WTC11 (cell line): ENCODE data around the gene SNX5.

ENCODE experiments used
- CREM ChIP-seq: sonication (generic); formaldehyde crosslinking; IDR thresholded peaks from 2 replicates; pipeline ENCODE4 v1.8.1; 2022; ENCODE audit warnings: mild to moderate bottlenecking, missing genetic modification reagents, moderate library complexity
- ESRRA ChIP-seq: sonication (generic); formaldehyde crosslinking; IDR thresholded peaks from 2 replicates; pipeline ENCODE4 v1.8.1; 2022; ENCODE audit warnings: mild to moderate bottlenecking, missing genetic modification reagents, borderline replicate concordance
- GABPB1 ChIP-seq: sonication (generic); formaldehyde crosslinking; IDR thresholded peaks from 2 replicates; pipeline ENCODE4 v1.8.1; 2023; ENCODE audit warnings: mild to moderate bottlenecking, missing genetic modification reagents
- NR1H2 ChIP-seq: sonication (generic); formaldehyde crosslinking; IDR thresholded peaks from 2 replicates; pipeline ENCODE4 v1.9.0; 2021; ENCODE audit warnings: mild to moderate bottlenecking, moderate library complexity, missing genetic modification reagents
- ZBTB21 ChIP-seq: sonication (generic); formaldehyde crosslinking; IDR thresholded peaks from 2 replicates; pipeline ENCODE4 v1.8.1; 2023; ENCODE audit warnings: mild to moderate bottlenecking, missing genetic modification reagents, borderline replicate concordance
- TF ChIP-seq, protein P1 (sequence below): fragments of 200-600 bp; IDR thresholded peaks from 2 replicates; pipeline ENCODE4 v1.8.0; 2022; ENCODE audit warnings: antibody characterized with exemption
- TF ChIP-seq, protein P2 (sequence below): sonication (generic); formaldehyde crosslinking; IDR thresholded peaks from 2 replicates; pipeline ENCODE4 v1.8.1; 2022; ENCODE audit warnings: low read depth, missing genetic modification reagents, borderline replicate concordance
- TF ChIP-seq, protein P3 (sequence below): sonication (generic); formaldehyde crosslinking; IDR thresholded peaks from 2 replicates; pipeline ENCODE4 v1.8.1; 2022; ENCODE audit warnings: mild to moderate bottlenecking, missing genetic modification reagents, moderate library complexity, borderline replicate concordance
- TF ChIP-seq, protein P4 (sequence below): sonication (generic); formaldehyde crosslinking; IDR thresholded peaks from 2 replicates; pipeline ENCODE4 v1.8.0; 2022; ENCODE audit warnings: mild to moderate bottlenecking, missing genetic modification reagents
- TF ChIP-seq, protein P5 (sequence below): sonication (generic); formaldehyde crosslinking; IDR thresholded peaks from 2 replicates; pipeline ENCODE4 v1.8.1; 2023; ENCODE audit warnings: mild to moderate bottlenecking, missing genetic modification reagents, moderate library complexity

DNA sequence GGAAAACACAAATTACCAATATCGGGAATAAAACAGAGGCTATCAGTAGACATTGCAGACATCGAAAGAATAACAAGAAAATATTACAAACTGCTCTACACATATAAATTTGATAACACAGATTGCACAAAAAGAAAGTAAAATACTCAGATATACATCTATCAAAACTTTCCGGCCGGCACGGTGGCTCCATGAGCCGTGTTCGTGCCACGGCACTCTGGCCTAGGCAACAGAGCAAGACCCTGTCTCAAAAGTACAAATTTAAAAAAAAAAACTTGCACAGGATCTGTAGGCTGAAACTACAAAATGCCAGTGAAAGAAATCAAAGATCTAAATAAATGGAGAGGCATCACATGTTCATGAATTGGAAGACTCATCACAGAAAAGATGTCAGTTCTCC lies 49.4 kb downstream of the SNX5 start:
- TF ChIP-seq, protein P1, sequence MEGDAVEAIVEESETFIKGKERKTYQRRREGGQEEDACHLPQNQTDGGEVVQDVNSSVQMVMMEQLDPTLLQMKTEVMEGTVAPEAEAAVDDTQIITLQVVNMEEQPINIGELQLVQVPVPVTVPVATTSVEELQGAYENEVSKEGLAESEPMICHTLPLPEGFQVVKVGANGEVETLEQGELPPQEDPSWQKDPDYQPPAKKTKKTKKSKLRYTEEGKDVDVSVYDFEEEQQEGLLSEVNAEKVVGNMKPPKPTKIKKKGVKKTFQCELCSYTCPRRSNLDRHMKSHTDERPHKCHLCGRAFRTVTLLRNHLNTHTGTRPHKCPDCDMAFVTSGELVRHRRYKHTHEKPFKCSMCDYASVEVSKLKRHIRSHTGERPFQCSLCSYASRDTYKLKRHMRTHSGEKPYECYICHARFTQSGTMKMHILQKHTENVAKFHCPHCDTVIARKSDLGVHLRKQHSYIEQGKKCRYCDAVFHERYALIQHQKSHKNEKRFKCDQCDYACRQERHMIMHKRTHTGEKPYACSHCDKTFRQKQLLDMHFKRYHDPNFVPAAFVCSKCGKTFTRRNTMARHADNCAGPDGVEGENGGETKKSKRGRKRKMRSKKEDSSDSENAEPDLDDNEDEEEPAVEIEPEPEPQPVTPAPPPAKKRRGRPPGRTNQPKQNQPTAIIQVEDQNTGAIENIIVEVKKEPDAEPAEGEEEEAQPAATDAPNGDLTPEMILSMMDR, result no peak
- TF ChIP-seq, protein P2, sequence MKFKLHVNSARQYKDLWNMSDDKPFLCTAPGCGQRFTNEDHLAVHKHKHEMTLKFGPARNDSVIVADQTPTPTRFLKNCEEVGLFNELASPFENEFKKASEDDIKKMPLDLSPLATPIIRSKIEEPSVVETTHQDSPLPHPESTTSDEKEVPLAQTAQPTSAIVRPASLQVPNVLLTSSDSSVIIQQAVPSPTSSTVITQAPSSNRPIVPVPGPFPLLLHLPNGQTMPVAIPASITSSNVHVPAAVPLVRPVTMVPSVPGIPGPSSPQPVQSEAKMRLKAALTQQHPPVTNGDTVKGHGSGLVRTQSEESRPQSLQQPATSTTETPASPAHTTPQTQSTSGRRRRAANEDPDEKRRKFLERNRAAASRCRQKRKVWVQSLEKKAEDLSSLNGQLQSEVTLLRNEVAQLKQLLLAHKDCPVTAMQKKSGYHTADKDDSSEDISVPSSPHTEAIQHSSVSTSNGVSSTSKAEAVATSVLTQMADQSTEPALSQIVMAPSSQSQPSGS (CRISPR knock-in tag), result no peak
- TF ChIP-seq NR1H2 (no peak), GABPB1 (CRISPR knock-in tag) (no peak), ZBTB21 (no peak), ESRRA (CRISPR knock-in tag) (no peak), CREM (CRISPR knock-in tag) (no peak)
- TF ChIP-seq, protein P3, sequence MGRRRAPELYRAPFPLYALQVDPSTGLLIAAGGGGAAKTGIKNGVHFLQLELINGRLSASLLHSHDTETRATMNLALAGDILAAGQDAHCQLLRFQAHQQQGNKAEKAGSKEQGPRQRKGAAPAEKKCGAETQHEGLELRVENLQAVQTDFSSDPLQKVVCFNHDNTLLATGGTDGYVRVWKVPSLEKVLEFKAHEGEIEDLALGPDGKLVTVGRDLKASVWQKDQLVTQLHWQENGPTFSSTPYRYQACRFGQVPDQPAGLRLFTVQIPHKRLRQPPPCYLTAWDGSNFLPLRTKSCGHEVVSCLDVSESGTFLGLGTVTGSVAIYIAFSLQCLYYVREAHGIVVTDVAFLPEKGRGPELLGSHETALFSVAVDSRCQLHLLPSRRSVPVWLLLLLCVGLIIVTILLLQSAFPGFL, result no peak
- TF ChIP-seq, protein P4, sequence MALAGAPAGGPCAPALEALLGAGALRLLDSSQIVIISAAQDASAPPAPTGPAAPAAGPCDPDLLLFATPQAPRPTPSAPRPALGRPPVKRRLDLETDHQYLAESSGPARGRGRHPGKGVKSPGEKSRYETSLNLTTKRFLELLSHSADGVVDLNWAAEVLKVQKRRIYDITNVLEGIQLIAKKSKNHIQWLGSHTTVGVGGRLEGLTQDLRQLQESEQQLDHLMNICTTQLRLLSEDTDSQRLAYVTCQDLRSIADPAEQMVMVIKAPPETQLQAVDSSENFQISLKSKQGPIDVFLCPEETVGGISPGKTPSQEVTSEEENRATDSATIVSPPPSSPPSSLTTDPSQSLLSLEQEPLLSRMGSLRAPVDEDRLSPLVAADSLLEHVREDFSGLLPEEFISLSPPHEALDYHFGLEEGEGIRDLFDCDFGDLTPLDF, result no peak
- TF ChIP-seq, protein P5, sequence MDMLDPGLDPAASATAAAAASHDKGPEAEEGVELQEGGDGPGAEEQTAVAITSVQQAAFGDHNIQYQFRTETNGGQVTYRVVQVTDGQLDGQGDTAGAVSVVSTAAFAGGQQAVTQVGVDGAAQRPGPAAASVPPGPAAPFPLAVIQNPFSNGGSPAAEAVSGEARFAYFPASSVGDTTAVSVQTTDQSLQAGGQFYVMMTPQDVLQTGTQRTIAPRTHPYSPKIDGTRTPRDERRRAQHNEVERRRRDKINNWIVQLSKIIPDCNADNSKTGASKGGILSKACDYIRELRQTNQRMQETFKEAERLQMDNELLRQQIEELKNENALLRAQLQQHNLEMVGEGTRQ (CRISPR knock-in tag), result no peak
